GM12874 (cell line): ENCODE measurements around the gene MARCKSL1.

Experiments used
- CTCF ChIP-seq: IDR thresholded peaks from 2 replicates; pipeline ENCODE4 v1.5.1; 2011; ENCODE audit warnings: low read depth, mild to moderate bottlenecking, control low read depth, low read length, moderate library complexity; ENCODE audit not compliant: insufficient read depth

The MARCKSL1 gene

GRCh38 chr1:32358435-32358834, 22.4 kb upstream of the MARCKSL1 start:
- TF ChIP-seq CTCF = no peak

GRCh38 chr1:32357614-32358013, 21.6 kb upstream of the MARCKSL1 start:
- TF ChIP-seq CTCF = no peak

- TF ChIP-seq CTCF = no peak
Measured at GRCh38 chr1:32356478-32356877, 20.4 kb upstream of the MARCKSL1 start.

- TF ChIP-seq CTCF = no peak
Measured at GRCh38 chr1:32353886-32354570, 18.0 kb upstream of the MARCKSL1 start.

- TF ChIP-seq CTCF = no peak
Measured at GRCh38 chr1:32353431-32353830, 17.4 kb upstream of the MARCKSL1 start.

GRCh38 chr1:32352831-32353383, 16.9 kb upstream of the MARCKSL1 start:
- no peak for TF ChIP-seq CTCF

GRCh38 chr1:32352239-32352745, 16.3 kb upstream of the MARCKSL1 start:
- no peak for TF ChIP-seq CTCF
